DMS 273 (cell line): ENCODE results near the gene DDX41.
A peak's percentile ranks its signal among the peaks of the same experiment; 100 is the strongest.
"Not testable (repeated sequence)": the region's sequence is repeated elsewhere in the genome, so short reads cannot be mapped to it uniquely, and the experiment has no call there.

Source experiments
- DNase-seq: peaks from one replicate; lab custom pipeline; 2025; ENCODE audit not compliant: unreplicated experiment; lab: John Stamatoyannopoulos, UW

The DDX41 gene

GRCh38 chr5:177537389-177538361, 20.9 kb upstream of the DDX41 start:
- no peak for DNase-seq

- DNase-seq: no peak
Observed at GRCh38 chr5:177536386-177536785, 19.6 kb upstream of the DDX41 start.

GRCh38 chr5:177535125-177535524, 18.4 kb upstream of the DDX41 start:
- no peak for DNase-seq

- DNase-seq: not testable (repeated sequence)
Observed at GRCh38 chr5:177534433-177534832, 17.7 kb upstream of the DDX41 start.

- DNase-seq: no peak
Observed at GRCh38 chr5:177531209-177531940, 14.6 kb upstream of the DDX41 start.

- DNase-seq: no peak
Observed at GRCh38 chr5:177530638-177531037, 13.9 kb upstream of the DDX41 start.

- no peak for DNase-seq
Observed at GRCh38 chr5:177529247-177530203, 12.8 kb upstream of the DDX41 start.

- no peak for DNase-seq
Observed at GRCh38 chr5:177528631-177529030, 11.9 kb upstream of the DDX41 start.

- DNase-seq: no peak
Observed at GRCh38 chr5:177527595-177527994, 10.8 kb upstream of the DDX41 start.

- no peak for DNase-seq
Observed at GRCh38 chr5:177526791-177527190, 10.0 kb upstream of the DDX41 start.

GRCh38 chr5:177526191-177526590, 9.4 kb upstream of the DDX41 start:
- no peak for DNase-seq

GRCh38 chr5:177524941-177525655, 8.3 kb upstream of the DDX41 start:
- DNase-seq: no peak

GRCh38 chr5:177524539-177524900, 7.8 kb upstream of the DDX41 start:
- no peak for DNase-seq

- no peak for DNase-seq
Observed at GRCh38 chr5:177523711-177524538, 7.2 kb upstream of the DDX41 start.

- peak; percentile 62 for DNase-seq
Observed at GRCh38 chr5:177520916-177521513, 4.3 kb upstream of the DDX41 start.

- no peak for DNase-seq
Observed at GRCh38 chr5:177520271-177520670, 3.5 kb upstream of the DDX41 start.

- no peak for DNase-seq
Observed at GRCh38 chr5:177519463-177520235, 2.9 kb upstream of the DDX41 start.

GRCh38 chr5:177515580-177515979, 1.2 kb downstream of the DDX41 start:
- DNase-seq: no peak
